Kidney epithelial cell (primary cell): ENCODE measurements around the gene LCN6. TPM values are rescaled to one million over a fixed set of nuclear protein-coding genes. Genes with fewer than 3 reads are reported as not detected.

Source experiments
- DNase-seq: peaks from one replicate; pipeline ENCODE4 v3.0.0-alpha.2; 2010; ENCODE audit warnings: low read depth
- H3K27me3 ChIP-seq: 2 replicates; pipeline ENCODE4 v1.6.0; 2011; ENCODE audit warnings: low read length; ENCODE audit not compliant: control insufficient read depth, insufficient read depth
- H3K36me3 ChIP-seq: 2 replicates; pipeline ENCODE4 v1.5.1; 2011; ENCODE audit warnings: low read length; ENCODE audit not compliant: control insufficient read depth, insufficient read depth
- H3K4me3 ChIP-seq: 2 replicates; pipeline ENCODE4 v1.5.1; 2011; ENCODE audit warnings: low read depth, mild to moderate bottlenecking, control low read depth, low read length
- CTCF ChIP-seq: IDR thresholded peaks from 2 replicates; pipeline ENCODE4 v1.5.1; 2011; ENCODE audit warnings: mild to moderate bottlenecking, moderate library complexity, low read length, control low read depth, inconsistent platforms; ENCODE audit not compliant: insufficient read depth, poor library complexity, severe bottlenecking
- total RNA-seq: library from RNA; depleted of rRNA; stranded (reverse); fragments of >200 nt; gene quantifications from 2 replicates; pipeline ENCODE4 v1.2.3, GENCODE V29; 2015

The LCN6 gene
- total RNA-seq, 1 donor from 2014 or later: not detected

DNA sequence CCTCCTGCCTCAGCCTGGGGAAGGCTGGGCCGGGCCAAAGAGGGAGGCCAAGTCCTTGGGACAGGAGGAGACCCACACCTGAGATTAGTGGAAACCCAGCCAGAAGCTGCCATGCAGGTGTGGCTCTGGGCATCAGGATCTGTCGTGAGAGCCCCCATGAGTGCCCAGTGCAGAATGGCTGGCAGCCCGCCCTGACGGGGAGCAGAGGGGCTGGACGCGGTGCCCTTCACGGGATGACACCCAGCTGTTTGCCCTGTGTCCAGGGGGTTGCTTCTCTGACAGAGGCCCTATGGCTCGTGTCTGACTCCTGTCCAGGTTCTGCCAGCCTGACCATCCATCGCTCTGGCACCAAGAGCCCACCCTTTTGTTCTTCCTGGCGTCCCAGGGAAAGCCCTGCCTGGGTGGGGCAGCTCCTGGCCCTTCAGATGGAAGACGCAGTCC, 27.4 kb downstream of the LCN6 start:
- H3K4me3 ChIP-seq: no peak overlapping the region
- H3K36me3 ChIP-seq: no peaks in the 10 kb centered on the region
- no peak for TF ChIP-seq CTCF
- H3K27me3 ChIP-seq: no peaks in the 10 kb centered on the region
- DNase-seq: no peak

DNA sequence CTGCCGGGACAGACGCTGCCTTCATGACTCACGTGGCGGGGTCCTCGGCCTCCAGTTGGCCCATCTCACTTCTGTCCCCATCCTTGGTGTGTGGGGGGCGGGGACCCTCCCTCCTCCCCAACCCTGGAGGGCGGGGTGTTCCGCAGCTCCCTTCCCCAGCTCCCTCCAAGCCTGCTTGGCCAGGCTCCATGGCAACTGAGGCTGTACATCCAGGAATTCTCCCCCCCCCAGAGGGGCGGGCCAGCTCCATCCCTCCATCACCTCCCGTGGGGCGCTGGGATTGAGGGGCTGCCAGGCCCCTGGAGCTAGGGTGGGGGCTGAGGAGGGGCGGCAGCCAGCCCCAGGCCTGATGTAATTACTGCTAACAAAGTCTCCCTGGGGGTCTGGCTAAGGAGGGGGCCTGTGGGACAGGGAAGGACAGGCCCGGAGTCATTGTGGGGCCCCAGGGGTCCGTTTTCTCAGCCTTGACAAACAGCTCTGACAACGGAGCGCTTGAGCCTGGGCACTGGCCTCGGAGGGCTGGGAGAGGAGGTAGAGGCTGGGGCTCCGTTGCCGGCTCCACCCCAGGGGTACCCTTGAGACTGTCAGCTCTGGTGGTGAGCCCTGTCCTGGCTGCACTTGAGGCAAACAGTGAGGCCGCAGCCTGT, 28.0 kb downstream of the LCN6 start:
- H3K4me3 ChIP-seq: no peak overlapping the region
- H3K36me3 ChIP-seq: no peaks in the 10 kb centered on the region
- TF ChIP-seq CTCF: no peak
- H3K27me3 ChIP-seq: no peaks in the 10 kb centered on the region
- DNase-seq: no peak

GRCh38 chr9:136719195-136719880, 29.0 kb downstream of the LCN6 start:
- no peak for DNase-seq
- Histone ChIP-seq H3K36me3 (no peaks in the 10 kb centered on the region), H3K4me3 (no peak overlapping the region), H3K27me3 (no peaks in the 10 kb centered on the region)
- no peak for TF ChIP-seq CTCF

DNA sequence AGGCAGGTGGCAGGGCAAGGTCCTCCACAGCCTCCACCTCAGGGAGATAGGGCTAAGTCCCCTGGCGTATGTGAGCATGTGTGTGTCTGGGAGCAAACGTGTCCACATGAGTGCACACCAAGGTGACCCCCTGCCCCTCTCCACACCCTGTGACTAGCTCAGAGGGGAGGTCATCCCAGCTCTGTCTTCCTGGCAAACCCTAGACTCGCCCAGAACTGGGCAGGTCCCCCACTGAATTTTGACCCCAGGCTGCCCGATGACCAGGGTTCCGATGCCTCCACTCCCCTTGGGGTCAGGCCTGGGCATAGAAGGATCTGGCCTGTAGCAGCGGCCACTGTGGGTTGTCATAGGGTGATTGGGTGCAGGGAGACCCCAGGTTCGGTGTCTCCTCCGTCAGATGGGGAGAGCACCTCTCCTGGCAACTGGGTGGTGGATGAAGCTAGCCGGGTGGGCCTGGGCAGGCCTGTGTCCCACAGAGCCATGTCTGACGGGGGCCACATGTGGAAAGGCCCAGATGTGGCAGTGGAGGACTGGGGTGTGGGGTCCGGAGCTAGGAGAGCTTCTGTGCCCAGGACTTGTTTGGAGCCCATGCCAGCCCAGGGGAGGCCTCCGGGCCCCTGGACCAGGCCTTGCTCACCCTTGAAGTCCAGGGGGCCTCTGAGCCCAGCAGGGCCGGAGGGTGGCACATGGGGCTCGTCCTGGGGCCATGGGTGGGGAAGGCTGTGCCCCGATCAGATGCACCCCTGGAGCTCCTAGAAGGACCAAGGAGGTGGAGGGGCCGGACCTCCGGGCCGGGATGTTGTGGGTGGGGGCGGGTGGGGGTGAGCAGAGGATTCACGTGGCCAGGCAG, 29.8 kb downstream of the LCN6 start:
- DNase-seq: no peak
- no peak for TF ChIP-seq CTCF
- H3K4me3 ChIP-seq: no peak overlapping the region
- peaks cover 2% of the 10 kb centered on the region for H3K27me3 ChIP-seq
- H3K36me3 ChIP-seq: no peaks in the 10 kb centered on the region

DNA sequence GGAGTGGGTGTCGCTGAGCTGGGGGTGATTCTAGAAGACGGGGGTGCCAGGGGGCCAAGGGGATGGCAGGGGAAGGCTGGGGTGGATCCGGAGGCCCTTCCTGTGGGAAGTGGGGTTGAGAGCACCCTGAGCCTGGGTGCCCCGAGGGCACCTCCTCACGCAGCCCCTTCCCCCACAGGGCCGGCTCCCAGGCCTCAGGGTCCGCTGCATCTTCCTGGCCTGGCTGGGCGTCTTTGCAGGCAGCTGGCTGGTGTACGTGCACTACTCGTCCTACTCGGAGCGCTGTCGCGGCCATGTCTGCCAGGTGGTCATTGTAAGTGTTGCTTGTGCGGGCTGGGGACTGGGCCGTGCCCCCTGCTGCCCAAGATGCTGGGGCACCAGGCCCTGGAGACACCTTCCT, 30.9 kb downstream of the LCN6 start:
- no peak for TF ChIP-seq CTCF
- DNase-seq: no peak
- Histone ChIP-seq H3K4me3 (no peak overlapping the region), H3K36me3 (no peaks in the 10 kb centered on the region), H3K27me3 (peaks cover 10% of the 10 kb centered on the region)
